Small intestine (tissue), 7 donors: ENCODE data around the gene RTF1. TPM values are rescaled to one million over a fixed set of nuclear protein-coding genes. Genes with fewer than 3 reads are reported as not detected.

Experiments
- DNase-seq, 2 donors: peaks; one replicate each; pipeline versions ENCODE4 v3.0.0 to v3.0.0-alpha.2; 2013
- FAIRE-seq: peaks from 2 replicates; lab custom pipeline; 2012; peaks lifted over from hg19 to GRCh38; lab: Jason Lieb, UNC
- H3K27ac ChIP-seq, 3 donors: one replicate each; pipeline ENCODE4 v1.5.1; 2013; ENCODE audit warnings: low read length in 2 of 3, mild to moderate bottlenecking in 2 of 3, control low read depth in 1 of 3, inconsistent platforms in 1 of 3, low read depth in 1 of 3, moderate library complexity in 1 of 3
- H3K27me3 ChIP-seq, 3 donors: one replicate each; pipeline ENCODE4 v1.6.1; 2013; ENCODE audit warnings: low read length in 3 of 3, inconsistent platforms in 1 of 3; ENCODE audit not compliant: control insufficient read depth in 3 of 3, insufficient read depth in 3 of 3
- H3K36me3 ChIP-seq, 3 donors: one replicate each; pipeline ENCODE4 v1.6.1; 2013; ENCODE audit warnings: low read length in 3 of 3, inconsistent platforms in 1 of 3, low read depth in 1 of 3, mild to moderate bottlenecking in 1 of 3, moderate library complexity in 1 of 3; ENCODE audit not compliant: control insufficient read depth in 3 of 3, insufficient read depth in 2 of 3
- H3K4me1 ChIP-seq, 3 donors: one replicate each; pipeline ENCODE4 v1.6.1; 2013; ENCODE audit warnings: low read length in 2 of 3, inconsistent platforms in 1 of 3, low read depth in 1 of 3, mild to moderate bottlenecking in 1 of 3, moderate library complexity in 1 of 3; ENCODE audit not compliant: control insufficient read depth in 3 of 3, insufficient read depth in 2 of 3
- H3K4me3 ChIP-seq, 3 donors: one replicate each; pipeline ENCODE4 v1.5.1; 2013; ENCODE audit warnings: low read length in 3 of 3, control low read depth in 1 of 3, inconsistent platforms in 1 of 3, low read depth in 1 of 3, mild to moderate bottlenecking in 1 of 3, moderate library complexity in 1 of 3
- H3K9me3 ChIP-seq, 2 donors: one replicate each; pipeline ENCODE4 v1.6.1; 2013; ENCODE audit warnings: low read depth in 1 of 2, low read length in 1 of 2; ENCODE audit not compliant: control insufficient read depth in 2 of 2, insufficient read depth in 1 of 2
- WGBS, 3 donors: extraction: QIAGEN DNeasy Blood & Tissue Kit; methylation state at CpG; one replicate each; pipeline ENCODE4 v1.1.7; 2013; 5-methylcytosine and 5-hydroxymethylcytosine counted together
- polyA plus RNA-seq, 4 donors: library from polyadenylated mRNA; stranded (reverse) in 3 of 4; unstranded in 1 of 4; fragments of 200-250 nt in 3 of 4; fragments of 120-200 nt in 1 of 4; gene quantifications; one replicate each; pipeline versions ENCODE4 v1.2.1 to v1.2.3, GENCODE V29; 2013
- donor health status: healthy with polysubstance abuse.
- donor health status: control.
- donor health status: control.
- donor health status: Bipolar disorder and iron deficiency.
- donor health status: healthy.

Gene RTF1
- polyA plus RNA-seq, 4 donors, result 18.0 to 38.4 (median 25.0) TPM

DNA sequence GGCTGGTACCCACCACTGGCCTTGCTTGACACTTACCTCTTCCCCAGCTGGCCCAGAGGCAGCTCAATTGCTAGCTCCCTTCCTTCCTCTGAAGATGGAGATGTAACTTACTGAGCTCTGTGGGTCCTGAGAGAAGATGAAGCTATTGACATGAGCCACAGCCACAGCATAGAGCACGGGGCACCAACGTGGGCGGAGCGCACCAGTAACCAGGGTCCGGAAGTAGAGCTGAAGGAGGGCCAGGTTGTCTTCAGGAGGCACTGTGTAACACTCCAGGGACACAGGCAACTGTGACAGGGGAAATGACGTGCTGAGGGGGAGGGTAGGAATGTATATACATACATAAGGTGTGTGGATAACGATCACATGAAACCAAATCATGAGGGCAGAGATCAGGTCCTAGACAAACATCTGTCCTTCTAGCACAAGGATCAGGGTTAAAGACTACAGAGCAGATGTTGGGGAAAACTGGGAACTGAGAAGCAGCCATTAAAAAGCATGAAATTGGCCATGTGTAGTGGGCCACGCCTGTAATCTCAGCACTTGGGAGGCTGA is 101.1 kb downstream of the RTF1 start:
- H3K27me3 ChIP-seq, result peaks cover 0 to 7% (median 0%) of the 10 kb centered on the region in 3 donors
- H3K36me3 ChIP-seq, result peaks cover 0 to 38% (median 0%) of the 10 kb centered on the region in 3 donors
- no peak for FAIRE-seq
- H3K27ac ChIP-seq, result no peak overlapping the region
- no peaks in the 10 kb centered on the region for H3K9me3 ChIP-seq
- no peak for DNase-seq
- WGBS, 3 donors, result 78 to 90% (median 83%) methylated on average over 8 of the region's 8 CpGs
- peaks cover 0 to 8% (median 5%) of the 10 kb centered on the region in 3 donors for H3K4me1 ChIP-seq
- H3K4me3 ChIP-seq, result no peak overlapping the region

DNA sequence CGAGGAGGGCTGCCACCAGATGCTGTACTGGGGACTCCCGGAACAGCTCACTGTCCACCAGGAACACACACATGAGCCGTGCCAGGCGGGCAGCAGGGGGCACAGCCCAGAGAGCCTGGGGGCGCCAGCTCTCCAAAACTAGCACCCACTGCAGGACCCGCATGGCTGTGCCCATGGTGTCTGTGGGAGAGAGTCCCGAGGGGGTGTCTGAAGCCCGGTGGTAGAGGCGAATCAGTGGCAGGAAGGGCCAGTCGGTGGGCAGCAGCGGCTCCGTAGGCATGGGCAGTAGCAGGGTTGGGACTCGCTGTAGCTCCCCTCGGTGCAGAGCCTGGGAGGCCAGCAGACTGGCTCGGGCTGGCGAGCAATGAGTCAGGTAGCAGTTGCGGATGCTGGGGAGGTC is 103.7 kb downstream of the RTF1 start:
- 95 to 97% (median 95%) methylated on average over 17 of the region's 17 CpGs for WGBS, 3 donors
- H3K27me3 ChIP-seq, result no peaks in the 10 kb centered on the region
- no peaks in the 10 kb centered on the region for H3K9me3 ChIP-seq
- DNase-seq, result no peak
- H3K36me3 ChIP-seq, result peaks cover 0 to 57% (median 0%) of the 10 kb centered on the region in 3 donors
- no peak overlapping the region for H3K27ac ChIP-seq
- no peak overlapping the region for H3K4me3 ChIP-seq
- no peak for FAIRE-seq
- no peaks in the 10 kb centered on the region for H3K4me1 ChIP-seq

GRCh38 chr15:41521614-41522013 is 104.7 kb downstream of the RTF1 start:
- no peaks in the 10 kb centered on the region for H3K4me1 ChIP-seq
- H3K9me3 ChIP-seq, result no peaks in the 10 kb centered on the region
- no peak overlapping the region for H3K27ac ChIP-seq
- no peaks in the 10 kb centered on the region for H3K27me3 ChIP-seq
- no peak overlapping the region for H3K4me3 ChIP-seq
- 85 to 87% (median 87%) methylated on average over 9 of the region's 9 CpGs for WGBS, 3 donors
- DNase-seq, result no peak
- FAIRE-seq, result no peak
- peaks cover 0 to 66% (median under 1%) of the 10 kb centered on the region in 3 donors for H3K36me3 ChIP-seq

DNA sequence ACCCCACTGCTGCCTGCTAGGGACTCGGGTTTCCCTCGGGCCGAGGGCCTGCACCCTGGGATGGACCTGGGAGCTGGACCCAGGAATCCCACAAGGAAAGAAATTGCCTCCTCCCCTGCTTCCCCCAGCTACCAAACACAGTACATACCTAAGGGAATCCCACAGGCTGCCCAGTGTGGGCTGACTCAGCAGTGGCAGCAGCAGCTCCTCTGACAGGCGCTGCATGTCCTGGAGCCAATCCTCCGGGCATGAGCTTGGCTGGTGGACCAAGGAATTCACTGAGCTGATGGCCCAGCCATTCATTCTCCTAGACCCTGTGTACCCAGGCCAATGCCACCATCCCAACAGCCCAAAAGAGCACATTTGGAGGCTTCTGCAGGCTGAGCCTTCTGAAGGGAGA is 106.2 kb downstream of the RTF1 start:
- DNase-seq, result no peak
- Histone ChIP-seq H3K9me3 (no peaks in the 10 kb centered on the region), H3K4me3 (no peak overlapping the region), H3K36me3 (peaks cover 0 to 70% (median 9%) of the 10 kb centered on the region in 3 donors), H3K27me3 (no peaks in the 10 kb centered on the region), H3K27ac (no peak overlapping the region), H3K4me1 (no peaks in the 10 kb centered on the region)
- FAIRE-seq, result no peak
- 90 to 98% (median 97%) methylated on average over 5 of the region's 5 CpGs for WGBS, 3 donors

DNA sequence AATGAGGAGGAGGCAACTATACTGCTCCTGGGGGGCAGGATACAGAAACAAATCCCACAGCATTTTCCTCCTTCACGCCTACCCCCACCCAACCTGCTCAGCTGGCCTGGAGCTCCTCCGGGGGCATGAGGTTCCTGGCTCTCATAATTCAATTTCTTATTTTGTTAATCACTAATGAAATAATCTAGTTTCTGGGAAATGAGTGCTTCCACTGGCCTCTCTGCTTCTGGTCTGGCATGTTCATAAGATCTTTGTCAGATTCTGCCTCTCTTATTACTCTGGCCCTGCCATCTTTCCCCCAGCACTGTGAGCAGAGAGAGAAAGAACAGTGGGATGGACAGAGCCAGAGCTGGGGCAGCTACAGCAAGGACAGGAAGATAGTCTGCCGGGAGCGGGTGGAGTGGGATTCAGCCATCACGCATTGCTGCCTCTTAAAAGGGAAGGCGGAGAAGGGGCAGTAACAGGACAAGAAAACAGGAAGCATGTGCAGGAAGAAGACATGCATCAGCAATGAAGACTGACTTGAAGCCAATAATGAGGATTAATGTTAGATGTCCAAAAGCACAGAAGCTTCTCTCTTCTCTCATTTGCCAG is 113.6 kb downstream of the RTF1 start:
- FAIRE-seq, result no peak

More for the DNA sequence above, 113.6 kb downstream of the RTF1 start:
- Histone ChIP-seq H3K4me3 (no peak overlapping the region), H3K36me3 (peaks cover 0 to 91% (median 18%) of the 10 kb centered on the region in 3 donors), H3K27me3 (no peaks in the 10 kb centered on the region), H3K9me3 (no peaks in the 10 kb centered on the region), H3K4me1 (no peaks in the 10 kb centered on the region), H3K27ac (no peak overlapping the region)
- no peak for DNase-seq
- 78 to 97% (median 92%) methylated on average over 6 of the region's 6 CpGs for WGBS, 3 donors

Other genes with a start within 250 kb of the RTF1 start
- under 1 TPM in 1 of 4 donors, not detected in 3; 0.27 TPM for gene EXD1, start 186.3 kb upstream of the RTF1 start, polyA plus RNA-seq
- 100 to 1,000 TPM in 3 of 4 donors, 10 to 100 TPM in 1; 67.4 to 147 (median 109) TPM for gene CHP1, start 185.8 kb upstream of the RTF1 start, polyA plus RNA-seq
- 10 to 100 TPM in 1 of 4 donors, 1 to 10 TPM in 2, not detected in 1; 1.8 to 16.2 (median 6.7) TPM for gene OIP5, start 84.5 kb upstream of the RTF1 start, polyA plus RNA-seq
- gene NUSAP1, start 84.2 kb upstream of the RTF1 start, polyA plus RNA-seq, result 10 to 100 TPM in 2 of 4 donors, 1 to 10 TPM in 2; 4.6 to 37.2 (median 19.9) TPM
- gene NDUFAF1, start 14.6 kb upstream of the RTF1 start, polyA plus RNA-seq, result 10 to 100 TPM; 19.7 to 31.1 (median 21.1) TPM
- gene ITPKA, start 76.8 kb downstream of the RTF1 start, polyA plus RNA-seq, result 10 to 100 TPM; 30.3 to 93.9 (median 48.4) TPM
- 10 to 100 TPM; 13.1 to 68.4 (median 32.9) TPM for gene LTK, start 96.7 kb downstream of the RTF1 start, polyA plus RNA-seq
- 10 to 100 TPM in 2 of 4 donors, 1 to 10 TPM in 2; 6.2 to 23.8 (median 10.2) TPM for gene RPAP1, start 127.2 kb downstream of the RTF1 start, polyA plus RNA-seq
- 10 to 100 TPM in 1 of 4 donors, 1 to 10 TPM in 3; 2.7 to 57.9 (median 6.5) TPM for gene TYRO3, start 142.1 kb downstream of the RTF1 start, polyA plus RNA-seq
- 10 to 100 TPM in 1 of 4 donors, 1 to 10 TPM in 3; 1.4 to 21.0 (median 3.7) TPM for gene MGA, start 243.3 kb downstream of the RTF1 start, polyA plus RNA-seq